ENCODE results near the gene MAS1.

Gene MAS1

GRCh38 chr6:159880412-159880975, 10.3 kb upstream of the MAS1 start:
- DNase-seq (ENCODE audit: low read depth) = no peak

GRCh38 chr6:159884720-159885119, 6.1 kb upstream of the MAS1 start:
- DNase-seq (ENCODE audit: low read depth) = no peak

- no peak for DNase-seq (ENCODE audit: low read depth)
These were observed 4.5 kb upstream of the MAS1 start for GRCh38 chr6:159886270-159886669.

- no peak for DNase-seq (ENCODE audit: low read depth)
These were observed 3.6 kb upstream of the MAS1 start for GRCh38 chr6:159887146-159887545.

- no peak for DNase-seq (ENCODE audit: low read depth)
These were observed 3.0 kb upstream of the MAS1 start for GRCh38 chr6:159887761-159888160.

- no peak for DNase-seq (ENCODE audit: low read depth)
These were observed 587 bp upstream of the MAS1 start for GRCh38 chr6:159890201-159890600.

GRCh38 chr6:159892053-159892452, 1.3 kb downstream of the MAS1 start:
- DNase-seq (ENCODE audit: low read depth) = no peak

- no peak for DNase-seq (ENCODE audit: low read depth)
These were observed 2.3 kb downstream of the MAS1 start for GRCh38 chr6:159893064-159893463.

GRCh38 chr6:159894991-159895390, 4.2 kb downstream of the MAS1 start:
- DNase-seq (ENCODE audit: low read depth) = no peak

- DNase-seq (ENCODE audit: low read depth) = no peak
These were observed 6.8 kb downstream of the MAS1 start for GRCh38 chr6:159897603-159898002.

- DNase-seq (ENCODE audit: low read depth) = no peak
These were observed 7.7 kb downstream of the MAS1 start for GRCh38 chr6:159898519-159898918.

- no peak for DNase-seq (ENCODE audit: low read depth)
These were observed 9.4 kb downstream of the MAS1 start for GRCh38 chr6:159899994-159900745.

- no peak for DNase-seq (ENCODE audit: low read depth)
These were observed 11.8 kb downstream of the MAS1 start for GRCh38 chr6:159902620-159903019.

GRCh38 chr6:159904497-159904911, 13.7 kb downstream of the MAS1 start:
- DNase-seq (ENCODE audit: low read depth) = no peak

GRCh38 chr6:159906400-159906799, 15.6 kb downstream of the MAS1 start:
- DNase-seq (ENCODE audit: low read depth) = no peak

- no peak for DNase-seq (ENCODE audit: low read depth)
These were observed 17.7 kb downstream of the MAS1 start for GRCh38 chr6:159908535-159908934.

- DNase-seq (ENCODE audit: low read depth) = no peak
These were observed 18.2 kb downstream of the MAS1 start for GRCh38 chr6:159908979-159909378.

- DNase-seq (ENCODE audit: low read depth) = no peak
These were observed 19.6 kb downstream of the MAS1 start for GRCh38 chr6:159910342-159910741.

- no peak for DNase-seq (ENCODE audit: low read depth)
These were observed 22.6 kb downstream of the MAS1 start for GRCh38 chr6:159913375-159913774.

GRCh38 chr6:159913862-159914564, 23.2 kb downstream of the MAS1 start:
- DNase-seq (ENCODE audit: low read depth) = no peak

- no peak for DNase-seq (ENCODE audit: low read depth)
These were observed 23.8 kb downstream of the MAS1 start for GRCh38 chr6:159914565-159914923.

GRCh38 chr6:159915397-159915796, 24.6 kb downstream of the MAS1 start:
- no peak for DNase-seq (ENCODE audit: low read depth)

- DNase-seq (ENCODE audit: low read depth) = no peak
These were observed 25.4 kb downstream of the MAS1 start for GRCh38 chr6:159916237-159916636.

All from activated T-helper 1 cell treated with Interleukin-2 at 50 U/mL for 16 hours (primary cell).